Fibroblast of skin of right biceps (primary cell): ENCODE results near the gene C14orf180.

Source experiments
- DNase-seq: peaks from one replicate; pipeline ENCODE4 v3.0.0-alpha.2; 2013

Gene C14orf180

GRCh38 chr14:104550861-104551728, 28.5 kb upstream of the C14orf180 start:
- no peak for DNase-seq

- no peak for DNase-seq
Measured at GRCh38 chr14:104551851-104552737, 27.5 kb upstream of the C14orf180 start.

GRCh38 chr14:104552738-104553125, 26.8 kb upstream of the C14orf180 start:
- DNase-seq, result no peak

DNA sequence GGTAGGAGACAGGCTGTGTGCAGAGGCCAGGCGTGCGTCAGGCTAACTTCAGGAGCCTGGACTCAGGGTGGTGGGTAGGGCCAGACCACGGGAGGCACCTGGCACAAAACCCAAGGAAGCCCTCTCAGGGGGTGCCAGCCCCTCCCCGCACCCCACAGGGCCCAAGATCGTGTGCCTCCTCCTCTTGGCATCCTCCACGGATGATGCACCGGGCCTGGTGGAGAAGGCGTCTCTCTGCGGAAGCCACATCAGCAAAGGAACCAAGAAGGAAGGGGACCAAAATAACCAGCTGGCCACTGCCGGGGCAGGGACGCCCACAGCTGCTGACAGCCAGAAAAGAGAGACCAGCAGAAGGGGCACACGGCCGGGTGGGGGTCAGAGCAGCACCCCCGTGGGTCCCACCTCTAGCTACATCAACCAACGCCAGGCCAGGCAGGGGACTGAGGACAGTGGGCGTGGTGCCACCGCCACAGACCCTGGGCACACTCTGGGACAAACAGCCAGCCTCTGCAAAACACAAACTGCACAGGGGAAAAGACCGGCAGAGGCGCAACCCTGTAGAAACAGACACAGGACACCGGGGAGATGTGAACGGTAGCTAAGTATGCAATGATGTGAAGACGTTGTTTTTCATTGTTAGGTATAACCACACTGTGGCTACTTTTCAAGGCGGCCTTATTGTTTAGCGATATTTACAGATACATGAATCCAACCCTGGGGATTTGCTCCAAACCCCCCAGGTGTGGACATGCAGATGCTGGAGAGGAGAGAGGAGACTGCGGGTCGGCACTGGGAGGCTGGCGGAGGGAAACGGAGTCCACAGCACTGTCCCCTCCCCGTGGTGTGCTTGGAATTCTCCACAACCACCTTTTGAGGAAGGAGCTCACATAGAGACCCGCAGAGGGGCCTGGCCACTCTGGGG, 26.1 kb upstream of the C14orf180 start:
- no peak for DNase-seq

- no peak for DNase-seq
Measured at GRCh38 chr14:104554088-104554607, 25.4 kb upstream of the C14orf180 start.

- DNase-seq, result no peak
Measured at GRCh38 chr14:104554608-104555429, 24.7 kb upstream of the C14orf180 start.

DNA sequence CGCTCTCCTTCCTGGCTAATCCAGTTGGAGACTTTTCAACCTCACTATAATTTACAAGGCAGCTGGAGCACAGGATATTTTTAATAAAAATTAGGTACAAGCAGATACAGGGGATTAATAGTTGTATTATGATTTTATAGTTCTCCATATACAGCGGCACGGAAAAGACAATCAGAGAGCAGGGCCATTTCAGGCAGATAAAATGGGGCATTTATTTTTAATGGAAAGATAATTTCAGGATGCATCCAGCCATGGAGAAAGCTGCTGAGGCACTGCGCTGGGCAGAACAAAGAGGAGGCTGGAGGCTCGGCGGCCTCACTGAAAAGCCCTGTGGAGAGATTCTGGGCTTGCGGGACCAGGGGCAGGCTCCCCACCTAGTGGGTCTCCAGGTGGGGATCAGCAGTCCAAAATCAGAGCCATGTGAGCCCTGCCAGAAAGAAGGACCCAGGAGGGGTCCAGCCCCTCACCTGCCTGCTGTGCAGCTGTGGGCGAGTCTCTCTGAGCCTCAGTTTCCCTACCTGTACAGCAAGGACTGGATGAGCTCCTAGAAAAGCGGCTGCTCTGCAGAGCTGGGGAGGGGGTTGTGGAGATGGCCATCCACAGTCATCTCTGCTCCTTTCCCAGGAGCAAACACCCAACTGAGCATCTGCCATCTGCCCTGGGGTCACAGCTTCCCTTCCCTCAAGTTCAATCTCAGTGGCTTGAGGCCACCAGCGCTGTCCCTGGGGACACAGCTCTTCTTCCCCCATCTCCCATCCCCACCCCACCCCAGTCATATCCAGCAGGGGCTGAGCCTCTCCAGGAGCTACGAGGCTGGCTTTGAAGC, 23.9 kb upstream of the C14orf180 start:
- no peak for DNase-seq

DNA sequence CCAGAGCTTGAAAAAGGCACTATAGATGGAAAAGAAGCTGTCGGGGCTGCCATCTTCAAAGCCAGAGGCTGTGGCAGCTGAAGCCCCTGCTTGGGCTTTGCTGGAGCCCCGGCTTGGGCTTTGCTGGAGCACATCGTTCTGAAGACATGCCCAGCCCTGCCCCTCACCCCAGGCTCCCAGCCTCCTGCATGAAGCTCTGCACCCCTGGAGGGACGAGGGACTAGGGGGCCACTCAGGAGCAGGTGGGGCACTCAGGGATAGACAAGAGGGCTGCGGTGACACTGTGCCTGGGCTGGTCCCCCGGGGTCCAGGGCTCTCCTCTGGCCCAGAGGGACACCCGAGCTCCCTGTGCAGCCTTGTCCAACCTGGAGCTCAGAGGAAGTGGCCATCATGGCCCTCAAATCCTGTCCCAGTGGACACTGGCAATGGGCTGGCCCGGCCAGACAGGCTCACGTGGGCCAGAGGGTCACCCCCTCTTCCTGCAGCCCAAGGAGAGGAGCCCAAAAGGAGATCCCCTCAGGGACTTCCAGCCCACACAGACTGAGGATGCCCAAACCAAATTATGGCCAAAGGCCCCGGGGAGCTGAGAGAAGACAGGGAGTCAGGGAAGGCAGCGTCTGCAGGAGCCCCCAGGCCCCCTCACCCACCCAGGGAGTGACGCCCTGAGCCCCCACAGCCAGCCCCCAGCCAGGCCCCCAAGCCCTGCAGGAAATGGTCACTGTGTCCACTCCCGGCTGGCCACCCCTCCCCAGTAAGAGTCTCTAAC, 23.1 kb upstream of the C14orf180 start:
- DNase-seq, result no peak

- no peak for DNase-seq
Measured at GRCh38 chr14:104557086-104557485, 22.5 kb upstream of the C14orf180 start.

GRCh38 chr14:104557766-104558165, 21.8 kb upstream of the C14orf180 start:
- no peak for DNase-seq

DNA sequence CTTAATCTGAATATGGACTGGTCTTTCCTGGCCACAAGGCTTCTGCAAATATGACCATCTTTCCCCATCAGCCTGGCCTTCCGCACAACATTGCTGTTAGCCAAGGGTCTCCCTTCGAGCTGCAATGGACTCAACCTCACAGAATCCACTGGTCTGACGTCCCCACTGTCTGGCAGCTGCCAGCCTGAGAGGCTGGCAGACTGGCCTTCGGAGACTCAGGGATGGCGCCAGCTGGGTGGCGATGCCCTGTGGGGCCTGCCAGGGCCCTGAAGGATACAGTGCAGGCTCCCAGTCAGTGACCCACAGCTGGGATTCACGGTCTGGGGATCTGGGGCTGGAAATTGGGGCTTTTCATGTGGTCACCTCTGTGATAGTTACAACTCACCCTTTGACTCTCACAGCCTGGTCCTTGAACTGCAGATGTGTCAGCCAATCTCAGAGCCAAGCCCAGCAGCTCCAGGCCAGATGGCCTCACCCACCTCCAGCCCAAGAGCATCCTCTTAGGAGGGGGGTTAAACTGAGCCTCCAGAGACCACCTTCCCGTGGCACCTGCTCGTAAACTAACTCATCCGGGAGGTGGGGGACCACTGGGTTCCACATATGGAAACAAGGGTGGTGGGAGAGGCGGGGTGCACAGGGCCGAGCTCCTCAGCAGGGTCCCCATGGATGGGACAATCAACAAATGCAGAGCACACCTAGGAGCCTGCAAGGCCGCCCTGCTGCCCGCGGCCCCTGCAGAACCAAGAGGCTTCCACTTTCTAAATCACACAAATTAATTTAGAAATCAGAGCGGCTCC, 21.1 kb upstream of the C14orf180 start:
- no peak for DNase-seq

DNA sequence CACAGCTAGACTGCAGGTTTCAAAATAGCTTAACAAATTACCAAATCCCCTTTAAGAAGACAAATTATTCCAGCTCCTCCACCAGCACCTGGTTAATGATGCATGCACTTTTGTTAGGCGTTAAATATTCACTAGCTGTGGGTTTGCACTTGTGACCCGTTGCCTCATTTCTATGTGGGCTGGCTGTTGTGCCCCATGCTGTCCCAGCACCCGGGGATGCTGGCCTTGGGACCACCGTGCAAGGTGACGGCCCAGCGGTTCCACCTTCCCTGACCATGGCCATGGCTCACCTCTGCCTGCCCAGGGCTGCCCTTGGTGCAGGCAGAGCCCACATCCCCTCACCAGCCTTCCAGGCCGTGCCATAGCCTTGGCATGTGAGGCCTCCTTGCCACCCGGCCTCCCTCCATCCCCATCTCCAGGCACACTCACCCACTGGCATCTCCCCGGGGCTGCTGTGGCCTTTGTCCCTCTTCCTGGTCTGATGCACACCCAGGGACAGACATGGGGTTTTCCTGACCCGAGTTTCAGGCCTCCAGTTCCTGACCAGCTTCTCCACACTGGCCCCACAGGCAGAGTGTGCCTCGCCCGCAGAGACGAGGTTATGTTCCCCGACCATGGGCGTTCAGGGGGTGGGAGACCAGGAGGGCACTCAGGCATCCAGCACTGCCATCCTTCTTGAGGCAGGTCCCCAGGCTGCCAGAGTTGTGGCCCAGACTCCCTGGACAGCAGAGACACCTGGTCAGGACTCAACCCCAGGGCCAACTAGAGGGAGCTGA, 20.3 kb upstream of the C14orf180 start:
- DNase-seq, result no peak

DNA sequence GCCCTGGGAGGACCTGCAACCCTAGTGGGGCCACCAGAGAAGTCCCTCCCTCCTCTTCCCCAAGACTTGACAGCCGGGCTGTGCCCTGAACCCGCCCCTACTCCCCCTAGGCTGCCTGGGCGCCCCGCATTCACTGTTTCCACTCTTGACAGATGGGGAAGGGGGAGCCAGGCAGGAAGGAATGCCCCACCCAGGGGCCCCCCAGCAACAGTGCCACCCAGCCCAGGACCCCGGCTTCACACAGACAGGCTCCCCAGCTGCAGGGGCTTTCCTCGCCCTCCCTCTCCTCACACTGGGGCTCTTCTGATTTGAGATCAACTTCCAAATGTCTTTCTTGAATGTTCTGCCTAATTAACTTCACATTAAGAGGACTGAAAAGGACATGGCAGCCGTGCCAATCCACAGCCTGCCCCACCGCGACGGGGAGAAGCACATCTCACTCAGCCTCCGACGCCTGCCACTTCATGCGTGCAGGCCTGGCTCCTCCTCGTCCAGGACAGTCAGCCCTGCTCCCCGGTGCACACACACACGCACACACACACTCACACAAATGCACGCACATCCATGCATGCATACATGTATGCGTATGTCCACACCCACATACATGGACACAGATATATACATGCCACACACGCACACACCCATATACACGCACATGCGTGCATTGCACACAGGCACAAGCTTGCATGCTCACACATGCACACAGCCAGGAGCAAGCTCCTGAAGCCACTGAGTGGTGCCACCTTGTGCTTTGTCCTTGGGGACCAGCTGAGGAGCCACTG, 19.6 kb upstream of the C14orf180 start:
- no peak for DNase-seq

DNA sequence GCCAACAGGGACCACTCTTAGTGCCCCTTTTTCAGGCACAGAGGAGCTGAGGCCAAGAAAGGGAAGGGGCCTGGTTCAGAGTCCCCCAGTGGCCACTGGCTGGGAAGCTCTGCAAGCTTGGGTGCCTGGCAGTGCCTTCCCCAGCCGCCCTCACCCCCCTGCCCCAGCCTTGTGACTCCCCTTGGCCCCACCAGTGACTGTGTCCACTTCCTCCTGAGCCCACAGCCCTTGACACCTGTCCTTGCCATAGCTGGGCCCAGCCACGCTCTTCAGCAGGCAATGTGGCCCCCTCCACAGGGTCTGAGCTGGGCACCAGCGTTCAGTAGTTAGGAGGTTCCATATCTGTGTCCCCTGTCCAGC, 19.0 kb upstream of the C14orf180 start:
- no peak for DNase-seq

GRCh38 chr14:104561124-104561557, 18.4 kb upstream of the C14orf180 start:
- DNase-seq, result no peak

- DNase-seq, result no peak
Measured at GRCh38 chr14:104561632-104562495, 17.7 kb upstream of the C14orf180 start.
